Brain microvascular endothelial cell (primary cell): ENCODE measurements around the gene COX20.

Source experiments
- DNase-seq: peaks from one replicate; pipeline ENCODE4 v3.0.0-alpha.2; 2020
- H3K27ac ChIP-seq: fragments of 250-450 bp; sonication (Bioruptor Pico); 2 replicates; pipeline ENCODE4 v1.5.1; 2020; ENCODE audit warnings: mild to moderate bottlenecking, moderate library complexity
- H3K27me3 ChIP-seq: fragments of 250-450 bp; sonication (Bioruptor Pico); replicated peaks from 2 replicates; pipeline ENCODE4 v1.5.1; 2020; ENCODE audit warnings: mild to moderate bottlenecking
- H3K36me3 ChIP-seq: fragments of 250-450 bp; sonication (Bioruptor Pico); replicated peaks from 2 replicates; pipeline ENCODE4 v1.5.1; 2020; ENCODE audit warnings: mild to moderate bottlenecking
- H3K4me3 ChIP-seq: 2 replicates; pipeline ENCODE4 v1.5.1; 2011; ENCODE audit warnings: low read depth, mild to moderate bottlenecking, control low read depth, low read length, moderate library complexity
- CTCF ChIP-seq: IDR thresholded peaks from 2 replicates; pipeline ENCODE4 v1.5.1; 2011; ENCODE audit warnings: low read depth, mild to moderate bottlenecking, moderate library complexity, low read length, control low read depth, inconsistent platforms; ENCODE audit errors: missing control alignments
- in situ Hi-C: cut with HindIII; loops from 2 replicates; pipeline ENCODE4 v1.10.0; 2017; ENCODE audit warnings: low sequenced_read_pairs, low pct_ligation_motif_present

Gene COX20

GRCh38 chr1:244863491-244864252, 28.2 kb downstream of the COX20 start:
- no peak for DNase-seq
- Histone ChIP-seq H3K4me3 (peak overlapping the region; percentile 98), H3K36me3 (peaks cover 28% of the 10 kb centered on the region), H3K27ac (peak overlapping the region; percentile 92), H3K27me3 (no peaks in the 10 kb centered on the region)
- TF ChIP-seq CTCF, result no peak
- in situ Hi-C loops, result no loop called here

GRCh38 chr1:244864253-244865027, 29.0 kb downstream of the COX20 start, which contains the start of gene HNRNPU:
TSS of gene HNRNPU (minus strand) at chr1:244864543. CDS start at chr1:244864307, 236 bp downstream.
- H3K36me3 ChIP-seq, result peaks cover 20% of the 10 kb centered on the region
- DNase-seq, result peak; percentile 94
- peak within 1 kb of the TSS; percentile 92 for H3K27ac ChIP-seq
- TF ChIP-seq CTCF, result peak; percentile 43
- peak within 1 kb of the TSS; percentile 98 for H3K4me3 ChIP-seq
- in situ Hi-C loops, result no loop called here
- no peaks in the 10 kb centered on the region for H3K27me3 ChIP-seq

- peak overlapping the region; percentile 92 for H3K27ac ChIP-seq
- DNase-seq, result no peak
- in situ Hi-C loops, result no loop called here
These were observed 29.5 kb downstream of the COX20 start for GRCh38 chr1:244865028-244865371.

GRCh38 chr1:244865820-244866219, 30.4 kb downstream of the COX20 start:
- no peak overlapping the region for H3K27ac ChIP-seq
- no peaks in the 10 kb centered on the region for H3K27me3 ChIP-seq
- H3K4me3 ChIP-seq, result no peak overlapping the region
- in situ Hi-C loops, result no loop called here
- no peak for TF ChIP-seq CTCF
- no peak for DNase-seq
- H3K36me3 ChIP-seq, result peaks cover 7% of the 10 kb centered on the region

More at GRCh38 chr1:244865028-244865371, 29.5 kb downstream of the COX20 start:
- H3K4me3 ChIP-seq, result peak overlapping the region; percentile 62
- no peaks in the 10 kb centered on the region for H3K27me3 ChIP-seq
- peaks cover 15% of the 10 kb centered on the region for H3K36me3 ChIP-seq
- no peak for TF ChIP-seq CTCF

GRCh38 chr1:244866355-244866754, 30.9 kb downstream of the COX20 start:
- H3K4me3 ChIP-seq, result no peak overlapping the region
- H3K27me3 ChIP-seq, result no peaks in the 10 kb centered on the region
- TF ChIP-seq CTCF, result no peak
- H3K27ac ChIP-seq, result no peak overlapping the region
- in situ Hi-C loops, result no loop called here
- peaks cover 5% of the 10 kb centered on the region for H3K36me3 ChIP-seq
- no peak for DNase-seq
